Testis (tissue), 3 donors: ENCODE data around the gene MAPKAPK2. TPM values are rescaled to one million over a fixed set of nuclear protein-coding genes. Genes with fewer than 3 reads are reported as not detected.

Experiments used
- DNase-seq: peaks from one replicate; pipeline ENCODE4 v3.0.0-alpha.2; 2019
- H3K27ac ChIP-seq, 2 donors: fragments of 200-600 bp; sonication (generic); one replicate each; pipeline ENCODE4 v1.5.1; 2019
- H3K27me3 ChIP-seq: fragments of 200-600 bp; sonication (generic); one replicate; pipeline ENCODE4 v1.5.1; 2019
- H3K36me3 ChIP-seq: fragments of 200-600 bp; sonication (generic); one replicate; pipeline ENCODE4 v1.5.1; 2017; ENCODE audit warnings: low read depth; ENCODE audit errors: missing control alignments
- H3K4me1 ChIP-seq: fragments of 200-600 bp; sonication (generic); one replicate; pipeline ENCODE4 v1.5.1; 2019
- H3K4me3 ChIP-seq, 2 donors: fragments of 200-600 bp; sonication (generic); one replicate each; pipeline ENCODE4 v1.5.1; 2017 to 2019
- H3K9me3 ChIP-seq: fragments of 200-600 bp; sonication (generic); one replicate; pipeline ENCODE4 v1.5.1; 2017
- CTCF ChIP-seq, 3 experiments: fragments of 450-650 bp in 2 of 3; fragments of 200-600 bp in 1 of 3; sonication (generic) in 1 of 3; IDR thresholded peaks; one replicate each; pipeline ENCODE4 v1.5.1; 2016 to 2019; ENCODE audit warnings: antibody characterized with exemption in 3 of 3, mild to moderate bottlenecking in 2 of 3, moderate library complexity in 1 of 3
- POLR2A ChIP-seq: fragments of 450-650 bp; IDR thresholded peaks from one replicate; pipeline ENCODE4 v1.6.1; 2017; ENCODE audit warnings: antibody characterized with exemption, mild to moderate bottlenecking, moderate library complexity
- WGBS, 2 donors: methylation state at CpG; one replicate each; pipeline ENCODE4 v1.1.5; 2018; 5-methylcytosine and 5-hydroxymethylcytosine counted together
- intact Hi-C: fragments of 100-400 bp; cut with DNase I; formaldehyde crosslinking; loops from one replicate; pipeline ENCODE4 v1.15.1; 2023; ENCODE audit warnings: low total_unique reads
- polyA plus RNA-seq: library from polyadenylated mRNA; stranded (reverse); fragments of 350-450 nt; fragmentation: Illumina TruSeq; extraction: RNeasy Lipid Tissue Mini Kit (QIAGEN cat#74804); gene quantifications from one replicate; pipeline ENCODE4 v1.2.3, GENCODE V29; 2014; ENCODE audit warnings: low read depth, low replicate concordance; ENCODE audit not compliant: insufficient read depth
- total RNA-seq, 2 donors: library from RNA; depleted of rRNA; stranded (reverse); fragments of >200 nt; gene quantifications; one replicate each; pipeline ENCODE4 v1.2.3, GENCODE V29; 2016

Gene MAPKAPK2
- total and polyA plus RNA-seq, 3 donors from 2014 or later, result 66.3 to 76.5 (median 69.1) TPM

GRCh38 chr1:206668351-206668750, 16.4 kb upstream of the MAPKAPK2 start:
- Histone ChIP-seq H3K4me1 (peaks cover 13% of the 10 kb centered on the region), H3K36me3 (no peaks in the 10 kb centered on the region), H3K9me3 (no peaks in the 10 kb centered on the region), H3K4me3 (no peak overlapping the region), H3K27ac (no peak overlapping the region), H3K27me3 (no peaks in the 10 kb centered on the region)
- no peak for DNase-seq
- no peak for TF ChIP-seq POLR2A
- TF ChIP-seq CTCF (IDR thresholded peaks at IDR 0.05), result no peak
- intact Hi-C loops, result no loop called here
- WGBS, 2 donors, result 69 to 75% methylated on average over 2 of the region's 2 CpGs

GRCh38 chr1:206668874-206669410, 15.8 kb upstream of the MAPKAPK2 start:
- TF ChIP-seq CTCF (IDR thresholded peaks at IDR 0.05) (no peak), POLR2A (no peak)
- Histone ChIP-seq H3K9me3 (no peaks in the 10 kb centered on the region), H3K27me3 (no peaks in the 10 kb centered on the region), H3K27ac (no peak overlapping the region), H3K4me3 (no peak overlapping the region), H3K4me1 (peaks cover 14% of the 10 kb centered on the region), H3K36me3 (no peaks in the 10 kb centered on the region)
- DNase-seq, result no peak
- 89 to 90% methylated on average over 6 of the region's 6 CpGs for WGBS, 2 donors
- intact Hi-C loops, result no loop called here

- no peak overlapping the region for H3K27ac ChIP-seq
- H3K9me3 ChIP-seq, result no peaks in the 10 kb centered on the region
- 32 to 42% methylated on average over 8 of the region's 8 CpGs for WGBS, 2 donors
- no peaks in the 10 kb centered on the region for H3K27me3 ChIP-seq
- TF ChIP-seq CTCF (IDR thresholded peaks at IDR 0.05) (no peak), POLR2A (no peak)
- no peak overlapping the region for H3K4me3 ChIP-seq
- DNase-seq, result no peak
- H3K36me3 ChIP-seq, result no peaks in the 10 kb centered on the region
- H3K4me1 ChIP-seq, result peaks cover 14% of the 10 kb centered on the region
- intact Hi-C loops, result no loop called here
Measured at GRCh38 chr1:206672011-206672688, 12.6 kb upstream of the MAPKAPK2 start.

- no peak for DNase-seq
- Histone ChIP-seq H3K27me3 (no peaks in the 10 kb centered on the region), H3K9me3 (no peaks in the 10 kb centered on the region), H3K4me1 (peaks cover 14% of the 10 kb centered on the region), H3K4me3 (no peak overlapping the region), H3K36me3 (no peaks in the 10 kb centered on the region), H3K27ac (no peak overlapping the region)
- 47 to 71% methylated on average over 6 of the region's 6 CpGs for WGBS, 2 donors
- intact Hi-C loops, result no loop called here
- TF ChIP-seq CTCF (IDR thresholded peaks at IDR 0.05), result no peak
- TF ChIP-seq POLR2A, result no peak
Measured at GRCh38 chr1:206672844-206673758, 11.6 kb upstream of the MAPKAPK2 start.
